ENCODE measurements around the gene DNAI7.

Gene DNAI7

GRCh38 chr12:25186038-25186787 is 8.7 kb downstream of the DNAI7 start:
- no peak for DNase-seq (ENCODE audit: low read depth in 2 of 2)

- DNase-seq (ENCODE audit: low read depth in 2 of 2) = no peak
These were observed 10.8 kb downstream of the DNAI7 start for GRCh38 chr12:25184132-25184531.

- no peak for DNase-seq (ENCODE audit: low read depth in 2 of 2)
These were observed 12.2 kb downstream of the DNAI7 start for GRCh38 chr12:25182765-25183164.

GRCh38 chr12:25162866-25163265 is 32.1 kb downstream of the DNAI7 start:
- no peak for DNase-seq (ENCODE audit: low read depth in 2 of 2)

- no peak for DNase-seq (ENCODE audit: low read depth in 2 of 2)
These were observed 38.9 kb downstream of the DNAI7 start for GRCh38 chr12:25156061-25156460.

GRCh38 chr12:25155022-25155576 is 39.9 kb downstream of the DNAI7 start:
- DNase-seq (ENCODE audit: low read depth in 2 of 2) = no peak

GRCh38 chr12:25152055-25152454 is 42.9 kb downstream of the DNAI7 start:
- DNase-seq (ENCODE audit: low read depth in 2 of 2) = no peak

- DNase-seq (ENCODE audit: low read depth in 2 of 2) = no peak
These were observed 43.5 kb downstream of the DNAI7 start for GRCh38 chr12:25151476-25151875.

- DNase-seq (ENCODE audit: low read depth in 2 of 2) = no peak
These were observed 48.3 kb downstream of the DNAI7 start for GRCh38 chr12:25146686-25147085.

- DNase-seq (ENCODE audit: low read depth in 2 of 2) = no peak
These were observed 59.3 kb downstream of the DNAI7 start for GRCh38 chr12:25135531-25136154.

- no peak for DNase-seq (ENCODE audit: low read depth in 2 of 2)
These were observed 63.7 kb downstream of the DNAI7 start for GRCh38 chr12:25131270-25131669.

- DNase-seq (ENCODE audit: low read depth in 2 of 2) = no peak
These were observed 64.2 kb downstream of the DNAI7 start for GRCh38 chr12:25130741-25131188.

- DNase-seq (ENCODE audit: low read depth in 2 of 2) = no peak
These were observed 68.2 kb downstream of the DNAI7 start for GRCh38 chr12:25126746-25127145.

- DNase-seq (ENCODE audit: low read depth in 2 of 2) = no peak
These were observed 68.9 kb downstream of the DNAI7 start for GRCh38 chr12:25126101-25126500.

GRCh38 chr12:25124493-25124892 is 70.5 kb downstream of the DNAI7 start:
- DNase-seq (ENCODE audit: low read depth in 2 of 2) = no peak

- DNase-seq (ENCODE audit: low read depth in 2 of 2) = no peak
These were observed 71.8 kb downstream of the DNAI7 start for GRCh38 chr12:25123126-25123525.

GRCh38 chr12:25121916-25122315 is 73.0 kb downstream of the DNAI7 start:
- DNase-seq (ENCODE audit: low read depth in 2 of 2) = no peak

- no peak for DNase-seq (ENCODE audit: low read depth in 2 of 2)
These were observed 73.8 kb downstream of the DNAI7 start for GRCh38 chr12:25121110-25121509.

GRCh38 chr12:25119020-25119419 is 75.9 kb downstream of the DNAI7 start:
- no peak for DNase-seq (ENCODE audit: low read depth in 2 of 2)

GRCh38 chr12:25115677-25116076 is 79.3 kb downstream of the DNAI7 start:
- DNase-seq (ENCODE audit: low read depth in 2 of 2) = no peak

- no peak for DNase-seq (ENCODE audit: low read depth in 2 of 2)
These were observed 81.3 kb downstream of the DNAI7 start for GRCh38 chr12:25113651-25114050.

- no peak for DNase-seq (ENCODE audit: low read depth in 2 of 2)
These were observed 84.7 kb downstream of the DNAI7 start for GRCh38 chr12:25110260-25110659.

GRCh38 chr12:25107920-25108319 is 87.0 kb downstream of the DNAI7 start:
- DNase-seq (ENCODE audit: low read depth in 2 of 2) = no peak

Data from activated CD8-positive, alpha-beta memory T cell treated with anti-CD3 and anti-CD28 coated beads for 4 hours (primary cell).